Erythroblast (primary cell): ENCODE measurements around the gene DRC7.

Experiments
- GATA1 ChIP-seq: IDR thresholded peaks from 2 replicates; pipeline ENCODE4 v1.6.1; 2011; ENCODE audit warnings: low read depth, mild to moderate bottlenecking, control low read depth, low read length, moderate library complexity
- POLR2A ChIP-seq: IDR thresholded peaks from 2 replicates; pipeline ENCODE4 v1.6.1; 2011; ENCODE audit warnings: mild to moderate bottlenecking, low read length

- TF ChIP-seq POLR2A (no peak), GATA1 (no peak)
Measured at GRCh38 chr16:57684626-57685358, 9.8 kb upstream of the DRC7 start.
